ENCODE data around the gene TCF7L2. TPM values are rescaled to one million over a fixed set of nuclear protein-coding genes. Genes with fewer than 3 reads are reported as not detected.

The TCF7L2 gene
- total RNA-seq, 1 experiment from 2014 or later = 45.2 TPM

GRCh38 chr10:113139699-113140098 lies 189.7 kb downstream of the TCF7L2 start:
- ATAC-seq = no peak
- TF ChIP-seq CTCF (IDR thresholded peaks at IDR 0.05) (peak; percentile 49; the same call in 1 of the 2 replicates), TCF7L2 (IDR thresholded peaks at IDR 0.05; ENCODE audit: low read depth, low read length) (no peak), POLR2AphosphoS5 (IDR thresholded peaks at IDR 0.05; ENCODE audit: low read depth, low read length) (no peak), SIN3A (IDR thresholded peaks at IDR 0.05; ENCODE audit: borderline replicate concordance, insufficient read depth, low read depth, low read length) (no peak), REST (IDR thresholded peaks at IDR 0.05; ENCODE audit: insufficient read depth in 1 of 2, low read depth in 2 of 2, low read length in 1 of 2) (no peak)
- in situ Hi-C loops (cut with HindIII; ENCODE audit: low pct_unique_long_range_greater_than_20kb, low sequenced_read_pairs) = no loop called here
- ChIA-PET CTCF (interaction anchor here (0.7 kb wide), 1 partner anchor 805 kb away, joined by 3 read pairs; no protein-coding TSS in a partner anchor), POLR2A (no interaction called here)
- no TSS peak for BruUV-seq (replicated peaks)
- Histone ChIP-seq H3K27me3 (ENCODE audit: control insufficient read depth, insufficient read depth, low read length) (no peaks in the 10 kb centered on the region), H3K27ac (ENCODE audit: low read length) (no peak overlapping the region), H3K4me3 (ENCODE audit: low read depth in 2 of 2, low read length in 2 of 2) (no peak overlapping the region), H3K4me1 (ENCODE audit: control insufficient read depth, insufficient read depth, low read length) (no peaks in the 10 kb centered on the region), H3K9me3 (ENCODE audit: control insufficient read depth, insufficient read depth, low read depth, low read length) (no peaks in the 10 kb centered on the region), H3K36me3 (ENCODE audit: control insufficient read depth, insufficient read depth, low read length) (no peaks in the 10 kb centered on the region)
- no peak for DNase-seq (ENCODE audit: low read depth, low spot score)
- intact Hi-C loops (cut with micrococcal nuclease; ENCODE audit: unreplicated experiment) = loop anchor here (10.0 kb wide), 1 partner anchor 245 kb away; no protein-coding TSS in a partner anchor

- H3K4me1 ChIP-seq (ENCODE audit: control insufficient read depth, insufficient read depth, low read length) = no peaks in the 10 kb centered on the region
- no peaks in the 10 kb centered on the region for H3K9me3 ChIP-seq (ENCODE audit: control insufficient read depth, insufficient read depth, low read depth, low read length)
- in situ Hi-C loops (cut with HindIII; ENCODE audit: low pct_unique_long_range_greater_than_20kb, low sequenced_read_pairs) (no loop called here), intact Hi-C loops (cut with micrococcal nuclease; ENCODE audit: unreplicated experiment) (no loop called here)
- H3K4me3 ChIP-seq (ENCODE audit: low read depth in 2 of 2, low read length in 2 of 2) = no peak overlapping the region
- BruUV-seq (replicated peaks) = no TSS peak
- DNase-seq (ENCODE audit: low read depth, low spot score) = no peak
- ChIA-PET CTCF (interaction anchor here (0.7 to 1.0 kb wide), 2 partner anchors 423 to 805 kb away, joined by 3 read pairs; no protein-coding TSS in a partner anchor), POLR2A (no interaction called here)
- ATAC-seq = no peak
- H3K27me3 ChIP-seq (ENCODE audit: control insufficient read depth, insufficient read depth, low read length) = no peaks in the 10 kb centered on the region
- no peak overlapping the region for H3K27ac ChIP-seq (ENCODE audit: low read length)
- H3K36me3 ChIP-seq (ENCODE audit: control insufficient read depth, insufficient read depth, low read length) = no peaks in the 10 kb centered on the region
- no peak for TF ChIP-seq TCF7L2 (IDR thresholded peaks at IDR 0.05; ENCODE audit: low read depth, low read length)
- 0 out of 2 replicates have a peak, but pooled peaks have one; percentile 25 for TF ChIP-seq CTCF (IDR thresholded peaks at IDR 0.05)
These were observed 190.3 kb downstream of the TCF7L2 start for GRCh38 chr10:113140143-113141011.
